H1 (cell line): Measurements from ENCODE around the gene MAPK9. TPM values are rescaled to one million over a fixed set of nuclear protein-coding genes. Genes with fewer than 3 reads are reported as not detected.

Source experiments
- CTCF ChIA-PET: fragments of 300-600 bp; sonication (Branson Sonifier 250); formaldehyde crosslinking; loops from one replicate; lab custom pipeline; 2021; ENCODE audit not compliant: partially characterized antibody; lab: Charles Lee
- POLR2A ChIA-PET: fragments of 300-600 bp; sonication (Branson Sonifier 250); formaldehyde crosslinking; loops from one replicate; lab custom pipeline; 2021; ENCODE audit warnings: inconsistent platforms; ENCODE audit not compliant: partially characterized antibody; lab: Charles Lee
- DNase-seq, 2 experiments: peaks; one replicate each; pipeline versions ENCODE4 v3.0.0 to v3.0.0-alpha.2; 2010 to 2022; ENCODE audit warnings: low spot score in 2 of 2, low read depth in 1 of 2, mixed read lengths in 1 of 2
- FAIRE-seq: peaks from 2 replicates; lab custom pipeline; 2011; peaks lifted over from hg19 to GRCh38; lab: Jason Lieb, UNC
- H2AFZ ChIP-seq: 2 replicates; pipeline ENCODE4 v1.8.1; 2012; ENCODE audit warnings: low read length, inconsistent platforms
- H2AK5ac ChIP-seq: 2 replicates; pipeline ENCODE4 v1.6.1; 2013; ENCODE audit warnings: low read depth, low read length
- H2BK120ac ChIP-seq: replicated peaks from 2 replicates; pipeline ENCODE3; 2013; ENCODE audit warnings: low read depth, low read length, inconsistent platforms
- H2BK12ac ChIP-seq: 2 replicates; pipeline ENCODE4 v1.6.1; 2013; ENCODE audit warnings: low read depth, low read length
- H2BK15ac ChIP-seq: 2 replicates; pipeline ENCODE4 v1.6.1; 2013; ENCODE audit warnings: low read length
- H2BK20ac ChIP-seq: 2 replicates; pipeline ENCODE4 v1.6.1; 2013; ENCODE audit warnings: low read length
- H2BK5ac ChIP-seq: 2 replicates; pipeline ENCODE4 v1.6.1; 2013; ENCODE audit warnings: low read depth, low read length
- H3K14ac ChIP-seq: 2 replicates; pipeline ENCODE4 v1.6.1; 2013; ENCODE audit warnings: inconsistent platforms; ENCODE audit not compliant: insufficient read length
- H3K18ac ChIP-seq: 2 replicates; pipeline ENCODE4 v1.6.1; 2013; ENCODE audit warnings: low read length; ENCODE audit errors: extremely low read depth
- H3K23ac ChIP-seq: 2 replicates; pipeline ENCODE4 v1.6.1; 2013; ENCODE audit warnings: inconsistent platforms; ENCODE audit not compliant: insufficient read length
- H3K23me2 ChIP-seq: 2 replicates; pipeline ENCODE4 v1.6.1; 2013; ENCODE audit warnings: low read depth, low read length
- H3K27ac ChIP-seq: 2 replicates; pipeline ENCODE4 v1.6.1; 2011; ENCODE audit warnings: low read depth, low read length, inconsistent platforms
- H3K27me3 ChIP-seq, 4 experiments: replicated peaks in 1 of 4; 1 replicate in 1 of 4; 2 replicates in 3 of 4; pipeline versions ENCODE4 v1.6.1 to v1.8.1; 2011 to 2013; ENCODE audit warnings: low read length in 3 of 4, mild to moderate bottlenecking in 3 of 4, inconsistent platforms in 2 of 4, mixed read lengths in 2 of 4, moderate library complexity in 1 of 4; ENCODE audit not compliant: control insufficient read depth in 3 of 4, insufficient read depth in 3 of 4; ENCODE audit errors: extremely low read depth in 1 of 4
- H3K36me3 ChIP-seq, 4 experiments: 2 replicates each; pipeline versions ENCODE4 v1.6.1 to v1.8.1; 2011 to 2013; ENCODE audit warnings: mild to moderate bottlenecking in 4 of 4, low read length in 3 of 4, moderate library complexity in 2 of 4, control low read depth in 1 of 4, inconsistent platforms in 1 of 4; ENCODE audit not compliant: insufficient read depth in 4 of 4, control insufficient read depth in 2 of 4
- H3K4ac ChIP-seq: replicated peaks from 2 replicates; pipeline ENCODE3; 2013; ENCODE audit warnings: low read length, low read depth, mixed read lengths, inconsistent platforms; ENCODE audit not compliant: insufficient read length
- H3K4me1 ChIP-seq, 4 experiments: replicated peaks in 1 of 4; 1 replicate in 1 of 4; 2 replicates in 3 of 4; pipeline versions ENCODE4 v1.6.1 to v1.8.1; 2011 to 2013; ENCODE audit warnings: low read length in 3 of 4, inconsistent platforms in 2 of 4, mixed read lengths in 1 of 4; ENCODE audit not compliant: insufficient read depth in 4 of 4, control insufficient read depth in 3 of 4
- H3K4me2 ChIP-seq, 2 experiments: 2 replicates each; pipeline versions ENCODE4 v1.6.1 to v1.8.1; 2011 to 2013; ENCODE audit warnings: low read depth in 2 of 2, low read length in 2 of 2, control low read depth in 1 of 2, inconsistent platforms in 1 of 2, mild to moderate bottlenecking in 1 of 2; ENCODE audit not compliant: insufficient read depth in 1 of 2
- H3K4me3 ChIP-seq, 4 experiments: fragments of 200-600, 300-600 bp in 1 of 4; sonication (generic), shearing (Covaris generic), sonication (Bioruptor Twin) in 1 of 4; 2 replicates each; pipeline versions ENCODE4 v1.5.1 to v1.8.1; 2011 to 2016; ENCODE audit warnings: low read length in 4 of 4, low read depth in 3 of 4, control low read depth in 2 of 4, inconsistent platforms in 2 of 4, mild to moderate bottlenecking in 2 of 4, mixed read lengths in 1 of 4, moderate library complexity in 1 of 4; ENCODE audit not compliant: insufficient read depth in 2 of 4; ENCODE audit errors: extremely low read depth in 1 of 4
- H3K56ac ChIP-seq: replicated peaks from 2 replicates; pipeline ENCODE3; 2013; ENCODE audit warnings: low read depth, mild to moderate bottlenecking, mixed read lengths, low read length, inconsistent platforms; ENCODE audit not compliant: insufficient read length
- H3K79me1 ChIP-seq: 2 replicates; pipeline ENCODE4 v1.6.1; 2013; ENCODE audit warnings: low read depth, low read length, control low read depth
- H3K79me2 ChIP-seq, 2 experiments: 2 replicates each; pipeline versions ENCODE4 v1.6.1 to v1.8.1; 2012 to 2013; ENCODE audit warnings: low read length in 2 of 2, mild to moderate bottlenecking in 2 of 2, inconsistent platforms in 1 of 2; ENCODE audit not compliant: insufficient read depth in 2 of 2, control insufficient read depth in 1 of 2
- H3K9ac ChIP-seq, 4 experiments: replicated peaks in 1 of 4; 1 replicate in 1 of 4; 2 replicates in 3 of 4; pipeline versions ENCODE4 v1.6.1 to v1.8.1; 2011 to 2013; ENCODE audit warnings: low read depth in 3 of 4, low read length in 3 of 4, control low read depth in 2 of 4, mild to moderate bottlenecking in 2 of 4, moderate library complexity in 2 of 4, inconsistent platforms in 1 of 4; ENCODE audit errors: extremely low read depth in 1 of 4
- H3K9me3 ChIP-seq, 2 experiments: 2 replicates each; pipeline versions ENCODE4 v1.6.1 to v1.8.1; 2012 to 2013; ENCODE audit warnings: mild to moderate bottlenecking in 2 of 2, moderate library complexity in 2 of 2, control low read depth in 1 of 2, inconsistent platforms in 1 of 2, low read depth in 1 of 2, low read length in 1 of 2, mixed read lengths in 1 of 2; ENCODE audit not compliant: insufficient read depth in 2 of 2
- H4K20me1 ChIP-seq, 2 experiments: replicated peaks in 1 of 2; 2 replicates each; pipeline versions ENCODE3 to v1.8.1; 2011 to 2013; ENCODE audit warnings: inconsistent platforms in 2 of 2, low read length in 2 of 2, mild to moderate bottlenecking in 1 of 2; ENCODE audit not compliant: insufficient read depth in 2 of 2, control insufficient read depth in 1 of 2
- H4K5ac ChIP-seq: 2 replicates; pipeline ENCODE4 v1.6.1; 2013; ENCODE audit warnings: low read length, low read depth, mixed read lengths, inconsistent platforms; ENCODE audit not compliant: insufficient read length
- H4K8ac ChIP-seq: 2 replicates; pipeline ENCODE4 v1.8.0; 2013; ENCODE audit warnings: mild to moderate bottlenecking, moderate library complexity, low read length, inconsistent platforms; ENCODE audit not compliant: insufficient read depth; ENCODE audit errors: extremely low read depth
- H4K91ac ChIP-seq: replicated peaks from 2 replicates; pipeline ENCODE3; 2013; ENCODE audit warnings: low read length, mixed read lengths, inconsistent platforms; ENCODE audit not compliant: insufficient read length
- ASH2L ChIP-seq: fragments of 200-600, 300-600 bp; sonication (generic); IDR thresholded peaks from one replicate; pipeline ENCODE4 v1.7.1; 2017; ENCODE audit warnings: low read length
- BACH1 ChIP-seq: IDR thresholded peaks from 2 replicates; pipeline ENCODE4 v1.6.1; 2012; ENCODE audit warnings: low read length, improper control_type of control experiment
- EP300 ChIP-seq, 2 experiments: IDR thresholded peaks; 1 replicate in 1 of 2; 2 replicates in 1 of 2; pipeline ENCODE4 v1.6.1; 2011 to 2012; ENCODE audit warnings: low read depth in 2 of 2, low read length in 2 of 2, mild to moderate bottlenecking in 2 of 2, borderline replicate concordance in 1 of 2, inconsistent platforms in 1 of 2, moderate library complexity in 1 of 2
- HDAC2 ChIP-seq, 2 experiments: fragments of 300-600 bp in 1 of 2; sonication (generic) in 1 of 2; IDR thresholded peaks; 2 replicates each; pipeline ENCODE4 v1.6.1; 2011 to 2012; ENCODE audit warnings: low read depth in 2 of 2, low read length in 2 of 2, mild to moderate bottlenecking in 2 of 2, moderate library complexity in 2 of 2, borderline replicate concordance in 1 of 2, inconsistent platforms in 1 of 2
- JUN ChIP-seq: IDR thresholded peaks from 2 replicates; pipeline ENCODE4 v1.6.1; 2011; ENCODE audit warnings: low read depth, mild to moderate bottlenecking, improper control_type of control experiment, low read length
- MAFK ChIP-seq: IDR thresholded peaks from 2 replicates; pipeline ENCODE4 v1.6.1; 2012; ENCODE audit warnings: low read depth, mild to moderate bottlenecking, improper control_type of control experiment, low read length
- RBBP5 ChIP-seq: IDR thresholded peaks from 2 replicates; pipeline ENCODE4 v1.7.1; 2012; ENCODE audit warnings: low read depth, mild to moderate bottlenecking, inconsistent platforms, low read length, moderate library complexity, borderline replicate concordance
- SRF ChIP-seq: IDR thresholded peaks from 2 replicates; pipeline ENCODE4 v1.6.1; 2011; ENCODE audit warnings: mild to moderate bottlenecking, low read depth, low read length, moderate library complexity
- TEAD4 ChIP-seq: IDR thresholded peaks from 2 replicates; pipeline ENCODE4 v1.6.1; 2012; ENCODE audit warnings: low read depth, low read length, inconsistent platforms, mixed read lengths
- WGBS, 2 experiments: shearing (Covaris generic) in 1 of 2; methylation state at CpG; one replicate each; pipeline versions ENCODE4 v1.1.6 to v1.1.7; 2013 to 2015; ENCODE audit warnings: low lambda C conversion rate in 2 of 2, mixed read lengths in 2 of 2, inconsistent platforms in 1 of 2, low coverage in 1 of 2, missing lambda C conversion rate in 1 of 2; ENCODE audit not compliant: insufficient replicate concordance in 2 of 2, insufficient coverage in 1 of 2, insufficient read length in 1 of 2; ENCODE audit errors: extremely low coverage in 1 of 2, missing lambda C conversion rate in 1 of 2; 5-methylcytosine and 5-hydroxymethylcytosine counted together
- polyA plus RNA-seq, 7 experiments: library from polyadenylated mRNA; depleted of rRNA in 3 of 7; stranded (reverse) in 5 of 7; unstranded in 2 of 7; fragments of >200 nt in 5 of 7; fragments of 200-250 nt in 2 of 7; gene quantifications; 1 replicate in 5 of 7; 2 replicates in 1 of 7; 4 replicates in 1 of 7; pipeline versions ENCODE4 v1.2.1 to v1.2.3, GENCODE V29; 2011 to 2013; ENCODE audit warnings: missing spikeins in 2 of 7, mixed read lengths in 2 of 7
- total RNA-seq: library from RNA; stranded (reverse); fragmentation: NEBNext Ultra II Directional; extraction: Animal tissue kit (Norgen Biotek cat#: 25700); gene quantifications from 2 replicates; pipeline ENCODE4 v1.2.1, GENCODE V29; 2021
- TF ChIP-seq, protein P1 (sequence below): IDR thresholded peaks from 2 replicates; pipeline ENCODE4 v1.6.1; 2011; ENCODE audit warnings: low read depth, mild to moderate bottlenecking, low read length; ENCODE audit not compliant: insufficient read depth

Gene MAPK9
- total and polyA plus RNA-seq, 2 of the 8 experiments (the other 6 are each of a cell fraction or from before 2014, with no cell fraction given), result 22.3 to 43.7 TPM

DNA sequence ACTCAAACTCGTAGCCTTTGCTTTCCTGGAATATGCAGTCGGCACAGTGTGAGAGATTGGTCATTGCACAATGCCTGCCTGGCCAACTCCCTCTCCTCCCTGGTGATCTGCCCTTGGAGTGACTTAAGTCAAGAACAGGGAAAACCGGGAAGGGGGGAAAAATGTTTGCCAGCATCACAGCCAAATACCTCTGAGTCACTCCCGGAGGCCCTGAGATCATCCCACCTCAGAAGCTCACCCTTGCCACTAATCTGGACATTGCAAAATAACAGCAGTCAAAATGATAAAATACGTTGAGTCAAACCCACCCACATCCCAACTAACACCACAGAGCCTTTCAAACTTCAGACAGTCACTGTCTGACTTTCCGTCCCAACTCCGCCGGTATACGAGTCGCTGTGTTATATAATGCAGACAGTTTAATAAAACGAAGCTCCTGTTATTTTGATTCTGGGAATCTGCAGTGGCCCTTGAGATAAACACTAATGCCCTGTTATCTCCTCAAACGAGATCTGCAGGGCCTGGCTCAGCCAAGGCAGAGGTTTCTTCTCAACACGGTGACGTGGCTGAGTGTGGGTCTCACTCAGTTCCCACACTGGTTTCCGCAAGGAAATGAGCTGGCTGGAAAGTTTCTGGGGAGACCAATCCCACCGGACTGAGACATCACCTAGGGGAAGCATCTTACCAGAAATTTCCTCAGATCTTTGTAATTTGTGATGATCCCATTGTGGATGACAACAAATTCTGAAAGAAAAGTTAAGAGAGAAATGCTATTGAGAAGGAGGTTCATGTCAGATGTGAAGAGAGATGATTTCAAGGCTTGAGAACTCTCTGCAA is 39.1 kb upstream of the MAPK9 start:
- no peaks in the 10 kb centered on the region for H3K23me2 ChIP-seq
- WGBS, 2 experiments, result 84% methylated on average over 16 of the region's 16 CpGs; no CpG with 5 or more reads in 1 of the 2 experiments
- peak overlapping the region; percentile 79 for H3K27ac ChIP-seq
- H3K56ac ChIP-seq, result peak overlapping the region; percentile 3
- H3K4me2 ChIP-seq, result peak overlapping the region; percentile 49 to 62
- H3K27me3 ChIP-seq, result no peaks in the 10 kb centered on the region
- no peak overlapping the region; a peak in 2 of 7 replicates for H3K9ac ChIP-seq
- peaks cover 12 to 16% (median 12%) of the 10 kb centered on the region in 4 experiments for H3K4me1 ChIP-seq
- peaks cover 0 to 9% of the 10 kb centered on the region in 2 experiments for H4K20me1 ChIP-seq
- peak overlapping the region; percentile 89 for H2AK5ac ChIP-seq
- H2BK15ac ChIP-seq, result peak overlapping the region; percentile 83; the same call in 1 of the 2 replicates
- H2BK12ac ChIP-seq, result peak overlapping the region; percentile 97
- FAIRE-seq, result no peak
- H2BK5ac ChIP-seq, result peak overlapping the region; percentile 97
- peak overlapping the region; percentile 97 for H3K18ac ChIP-seq
- no peak overlapping the region for H4K8ac ChIP-seq
- peak overlapping the region; percentile 96 for H4K91ac ChIP-seq
- peak overlapping the region; percentile 63 for H2BK120ac ChIP-seq
- ChIA-PET POLR2A (interaction anchor here (1.0 to 10.9 kb wide), 8 partner anchors 11 to 137 kb away, joined by 3 to 146 read pairs (median 4); no protein-coding TSS in a partner anchor), CTCF (interaction anchor here (0.6 to 14.0 kb wide), 12 partner anchors 10 to 199 kb away, joined by 3 to 192 read pairs (median 6); no protein-coding TSS in a partner anchor)
- H3K4me3 ChIP-seq, result peak overlapping the region in 1 of 4 experiments; percentile 33; a peak in 1 of 8 replicates
- no peak overlapping the region for H2AFZ ChIP-seq
- TF ChIP-seq JUN (no peak), EP300 (IDR thresholded peaks at IDR 0.05; ENCODE audit: borderline replicate concordance in 1 of 2, low read depth in 2 of 2, low read length in 2 of 2) (no peak), RBBP5 (no peak), TEAD4 (no peak), ASH2L (no peak), BACH1 (no peak), HDAC2 (IDR thresholded peaks at IDR 0.05; ENCODE audit: borderline replicate concordance in 1 of 2, low read depth in 2 of 2, low read length in 2 of 2) (no peak), SRF (no peak), MAFK (no peak)
- TF ChIP-seq, protein P1, sequence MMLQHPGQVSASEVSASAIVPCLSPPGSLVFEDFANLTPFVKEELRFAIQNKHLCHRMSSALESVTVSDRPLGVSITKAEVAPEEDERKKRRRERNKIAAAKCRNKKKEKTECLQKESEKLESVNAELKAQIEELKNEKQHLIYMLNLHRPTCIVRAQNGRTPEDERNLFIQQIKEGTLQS, result no peak
- H3K9me3 ChIP-seq, result no peaks in the 10 kb centered on the region
- H3K4ac ChIP-seq, result peak overlapping the region; percentile 2
- peaks cover 50 to 76% (median 64%) of the 10 kb centered on the region in 4 experiments for H3K36me3 ChIP-seq
- H2BK20ac ChIP-seq, result peak overlapping the region; percentile 99; the same call in 1 of the 2 replicates
- no peak for DNase-seq
- no peaks in the 10 kb centered on the region for H3K79me2 ChIP-seq
- no peak overlapping the region for H3K23ac ChIP-seq
- peak overlapping the region; percentile 71 for H4K5ac ChIP-seq
- no peak overlapping the region for H3K14ac ChIP-seq
- H3K79me1 ChIP-seq, result no peaks in the 10 kb centered on the region; the same call in 1 of the 2 replicates
